ENCODE data around the gene HTT-AS.

Gene HTT-AS

GRCh38 chr4:3030566-3031356, 43.6 kb downstream of the HTT-AS start:
- DNase-seq = no peak

- DNase-seq = no peak
Measured at GRCh38 chr4:3029464-3029863, 44.9 kb downstream of the HTT-AS start.

GRCh38 chr4:3026540-3026939, 47.8 kb downstream of the HTT-AS start:
- DNase-seq = no peak

DNA sequence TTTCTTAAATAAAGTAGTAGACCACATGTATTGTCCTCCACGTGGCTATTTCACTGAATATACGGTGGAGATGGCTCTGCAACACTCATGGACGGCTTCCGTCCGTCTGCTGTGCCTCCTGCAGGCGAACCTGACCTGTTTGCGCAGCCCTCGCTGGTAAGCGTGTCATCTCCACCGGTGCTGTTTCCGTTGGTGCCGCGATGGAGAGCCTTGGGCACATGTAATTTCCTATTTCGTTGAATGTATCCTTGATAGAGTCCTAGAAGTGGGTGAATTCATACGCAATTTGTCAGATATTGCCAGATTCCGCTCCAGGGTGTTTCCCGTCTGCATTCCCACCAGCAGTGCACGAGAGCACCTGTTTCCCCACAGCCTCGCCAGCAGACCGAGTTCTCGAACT, 48.5 kb downstream of the HTT-AS start:
- DNase-seq = no peak

GRCh38 chr4:3022651-3023050, 51.7 kb downstream of the HTT-AS start:
- no peak for DNase-seq

GRCh38 chr4:3022112-3022511, 52.2 kb downstream of the HTT-AS start:
- DNase-seq = no peak

- no peak for DNase-seq
Measured at GRCh38 chr4:3021627-3022026, 52.7 kb downstream of the HTT-AS start.

GRCh38 chr4:3021127-3021526, 53.2 kb downstream of the HTT-AS start:
- no peak for DNase-seq

DNA sequence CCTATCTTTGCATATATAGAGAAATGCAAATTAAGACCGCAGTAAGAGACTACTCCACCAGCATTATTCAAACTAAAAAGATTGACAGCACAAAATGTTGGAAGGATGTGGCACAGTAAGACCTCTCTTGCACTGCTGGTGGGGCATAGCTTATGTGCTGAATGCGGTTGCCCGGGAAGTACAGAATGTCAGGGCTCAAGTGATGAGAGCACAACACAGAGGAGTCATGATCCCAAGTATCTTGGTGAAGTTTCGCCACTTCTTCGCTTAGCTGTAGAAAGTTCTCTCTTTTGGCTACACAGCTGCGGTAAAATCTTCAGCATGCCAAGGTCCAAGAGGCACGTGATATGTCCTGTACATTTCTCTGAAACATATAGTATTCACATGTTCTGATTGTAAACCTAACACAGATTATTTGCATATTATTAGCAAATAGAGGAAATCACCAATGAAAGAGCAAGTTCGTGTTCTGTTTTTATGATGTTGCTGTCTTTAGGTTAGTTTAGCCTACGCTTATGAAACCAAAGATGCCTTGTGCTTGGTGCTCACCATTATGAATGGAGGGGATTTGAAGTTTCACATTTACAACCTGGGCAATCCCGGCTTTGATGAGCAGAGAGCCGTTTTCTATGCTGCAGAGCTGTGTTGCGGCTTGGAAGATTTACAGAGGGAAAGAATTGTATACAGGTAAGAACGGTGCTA, 55.0 kb downstream of the HTT-AS start:
- DNase-seq = no peak

- DNase-seq = no peak
Measured at GRCh38 chr4:3017504-3017903, 56.8 kb downstream of the HTT-AS start.

DNA sequence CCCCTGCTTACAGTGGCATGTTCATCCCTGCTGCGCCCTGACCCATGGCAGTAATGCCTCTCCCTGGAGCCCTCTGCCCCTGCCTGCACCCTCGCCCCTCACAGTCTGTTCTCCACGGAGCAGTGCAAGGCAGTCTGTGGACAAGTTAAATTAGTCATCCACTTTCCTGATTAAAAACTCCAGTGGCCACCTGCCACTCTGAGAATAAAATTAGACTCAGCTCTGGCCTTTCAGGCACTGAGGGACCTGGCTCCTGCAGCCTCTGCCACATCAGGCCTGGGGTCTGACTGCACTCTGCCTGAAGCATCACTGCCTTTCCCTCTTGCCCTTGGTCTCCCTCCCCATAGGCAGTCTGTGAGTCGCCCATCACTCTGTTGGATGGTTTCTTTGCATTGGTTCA, 57.4 kb downstream of the HTT-AS start:
- DNase-seq = no peak

DNA sequence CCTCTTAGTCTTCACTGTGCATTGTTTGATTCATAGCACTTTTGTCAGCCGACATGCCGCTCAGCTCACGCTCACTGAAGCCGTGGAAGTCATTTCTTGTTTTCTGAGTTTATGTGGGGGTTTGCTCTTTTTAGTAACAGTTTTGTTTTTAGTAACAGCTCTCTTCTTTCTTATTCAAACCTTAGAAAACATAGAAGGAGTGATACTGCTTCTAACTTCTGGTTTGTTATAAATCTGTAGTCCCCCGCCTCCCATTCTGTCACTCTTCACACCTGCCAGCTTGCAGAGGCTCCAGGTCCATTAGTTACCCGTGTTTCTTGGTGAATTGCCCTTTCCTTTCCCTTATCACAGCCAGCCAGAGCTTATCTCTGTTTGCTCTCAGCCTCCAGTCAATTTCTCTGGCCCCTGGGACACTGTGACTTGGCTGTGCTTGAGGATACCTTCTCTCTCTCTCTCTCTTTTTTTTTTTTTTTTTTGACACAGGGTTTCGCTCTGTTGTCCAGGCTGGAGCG, 60.4 kb downstream of the HTT-AS start:
- no peak for DNase-seq
